ENCODE data around the gene OR52B2. TPM values are rescaled to one million over a fixed set of nuclear protein-coding genes. Genes with fewer than 3 reads are reported as not detected.

OR52B2 gene
- total and polyA plus RNA-seq, 2 experiments from 2014 or later, result not detected

GRCh38 chr11:6191742-6192141 lies 21.6 kb upstream of the OR52B2 start:
- DNase-seq (ENCODE audit: low spot score) (no peak), ATAC-seq (no peak)
- 0 out of 3 replicates have a peak, but pooled peaks cover 1% of the 10 kb centered on the region for H3K9me3 Mint-ChIP-seq
- no peaks in the 10 kb centered on the region for H3F3A ChIP-seq (replicated peaks; ENCODE audit: low read depth)
- no peak overlapping the region for H3K4me3 Mint-ChIP-seq
- no peaks in the 10 kb centered on the region for H3K9me2 ChIP-seq (ENCODE audit: insufficient read depth)
- no peaks in the 10 kb centered on the region for H3K36me3 ChIP-seq (ENCODE audit: insufficient read depth)
- no peak overlapping the region for H2AFZ ChIP-seq
- H3K27ac ChIP-seq (ENCODE audit: low read depth), result no peak overlapping the region
- no peaks in the 10 kb centered on the region for H3K36me3 Mint-ChIP-seq (ENCODE audit: low read depth)
- no peak overlapping the region for H3K4me3 ChIP-seq
- H4K20me1 ChIP-seq (replicated peaks; ENCODE audit: insufficient read depth), result no peaks in the 10 kb centered on the region
- no peaks in the 10 kb centered on the region for H3K27me3 Mint-ChIP-seq (ENCODE audit: insufficient read depth, low read depth, poor library complexity)
- no peak overlapping the region for H3K27ac Mint-ChIP-seq
- H3K4me1 ChIP-seq (ENCODE audit: insufficient read depth), result no peaks in the 10 kb centered on the region
- H3K4me2 ChIP-seq, result no peak overlapping the region
- TF ChIP-seq POLR2AphosphoS5 (IDR thresholded peaks at IDR 0.05; ENCODE audit: low read depth), result no peak
- no peak for TF ChIP-seq ZNF114 (CRISPR knock-in tag; IDR thresholded peaks at IDR 0.05)
- TF ChIP-seq EZH2phosphoT487 (IDR thresholded peaks at IDR 0.05; ENCODE audit: unreplicated experiment), result no peak
- TF ChIP-seq CTCF (conservative IDR thresholded peaks at IDR 0.05; ENCODE audit: low read depth in 2 of 2), result no peak
- TF ChIP-seq ETS1 (IDR thresholded peaks at IDR 0.05), result no peak
- no peak for TF ChIP-seq ZNF331 (CRISPR knock-in tag; IDR thresholded peaks at IDR 0.05; ENCODE audit: low read depth)
- TF ChIP-seq JUNB (IDR thresholded peaks at IDR 0.05; ENCODE audit: unreplicated experiment), result no peak
- TF ChIP-seq STAT1 (IDR thresholded peaks at IDR 0.05; ENCODE audit: unreplicated experiment), result no peak
- TF ChIP-seq EZH2 (IDR thresholded peaks at IDR 0.05; ENCODE audit: low read depth, unreplicated experiment), result no peak
- no peak for TF ChIP-seq CREB1 (CRISPR knock-in tag; IDR thresholded peaks at IDR 0.05; ENCODE audit: low read depth)
- TF ChIP-seq NANOG (IDR thresholded peaks at IDR 0.05; ENCODE audit: borderline replicate concordance), result no peak
- TF ChIP-seq ZNF462 (CRISPR knock-in tag; IDR thresholded peaks at IDR 0.05), result no peak
- no peak for TF ChIP-seq REST (IDR thresholded peaks at IDR 0.05; ENCODE audit: unreplicated experiment)
- H3K4me1 Mint-ChIP-seq, result no peaks in the 10 kb centered on the region
- no peaks in the 10 kb centered on the region for H3K79me2 ChIP-seq (replicated peaks; ENCODE audit: insufficient read depth)
- H3K27me3 ChIP-seq (ENCODE audit: insufficient read depth), result no peaks in the 10 kb centered on the region
